Measurements from ENCODE around the gene POU3F2. TPM values are rescaled to one million over a fixed set of nuclear protein-coding genes. Genes with fewer than 3 reads are reported as not detected.

POU3F2 gene
- total and polyA plus RNA-seq, 5 donors from 2014 or later = not detected

- Histone ChIP-seq H3K9me3 (ENCODE audit: control insufficient read depth in 2 of 2, low read length in 2 of 2) (no peaks in the 10 kb centered on the region), H3K4me3 (ENCODE audit: low read depth, low read length) (no peak overlapping the region)
- H3K4me1 Mint-ChIP-seq = peaks cover 3 to 33% (median 16%) of the 10 kb centered on the region in 4 donors
These were observed 14.3 kb downstream of the POU3F2 start for GRCh38 chr6:98848539-98849242.

GRCh38 chr6:98864497-98864896 lies 30.1 kb downstream of the POU3F2 start:
- no peaks in the 10 kb centered on the region for H3K27me3 ChIP-seq (ENCODE audit: control insufficient read depth, insufficient read depth, low read length)
- no peak overlapping the region for H3K27ac ChIP-seq (ENCODE audit: insufficient read depth, low read length, poor library complexity, severe bottlenecking)
- Mint-ChIP-seq H3K27me3 (no peaks in the 10 kb centered on the region), H3K36me3 (peaks cover 7% of the 10 kb centered on the region), H3K9me3 (no peaks in the 10 kb centered on the region), H3K4me1 (no peaks in the 10 kb centered on the region), H3K4me3 (no peak overlapping the region), H3K27ac (no peak overlapping the region)
- ATAC-seq (ENCODE audit: low read depth in 2 of 2) (no peak), DNase-seq (no peak)
- no peak overlapping the region for H3K4me3 ChIP-seq (ENCODE audit: low read depth, low read length)
- peaks cover 4% of the 10 kb centered on the region for H3K36me3 ChIP-seq (ENCODE audit: control insufficient read depth, insufficient read depth, low read length)
- no peaks in the 10 kb centered on the region for H3K4me1 ChIP-seq (ENCODE audit: control insufficient read depth, insufficient read depth, low read length, poor library complexity, severe bottlenecking)
- H3K9me3 ChIP-seq (ENCODE audit: control insufficient read depth in 2 of 2, low read length in 2 of 2) = no peaks in the 10 kb centered on the region

More at GRCh38 chr6:98848539-98849242, 14.3 kb downstream of the POU3F2 start:
- H3K4me1 ChIP-seq (ENCODE audit: control insufficient read depth, insufficient read depth, low read length, poor library complexity, severe bottlenecking) = peaks cover 26% of the 10 kb centered on the region
- no peak overlapping the region for H3K27ac Mint-ChIP-seq
- H3K27me3 ChIP-seq (ENCODE audit: control insufficient read depth, insufficient read depth, low read length) = peaks cover 44% of the 10 kb centered on the region
- H3K27me3 Mint-ChIP-seq = peaks cover 67% of the 10 kb centered on the region
- DNase-seq = no peak
- H3K27ac ChIP-seq (ENCODE audit: insufficient read depth, low read length, poor library complexity, severe bottlenecking) = no peak overlapping the region
- no peak overlapping the region for H3K4me3 Mint-ChIP-seq
- H3K36me3 ChIP-seq (ENCODE audit: control insufficient read depth, insufficient read depth, low read length) = no peaks in the 10 kb centered on the region
- peaks cover 0 to 2% (median 0%) of the 10 kb centered on the region in 7 donors for H3K9me3 Mint-ChIP-seq
- no peak for ATAC-seq (ENCODE audit: low read depth in 2 of 2)
- H3K36me3 Mint-ChIP-seq = peaks cover 9% of the 10 kb centered on the region

GRCh38 chr6:98871057-98871456 lies 36.7 kb downstream of the POU3F2 start:
- no peaks in the 10 kb centered on the region for H3K4me1 Mint-ChIP-seq
- H3K4me1 ChIP-seq (ENCODE audit: control insufficient read depth, insufficient read depth, low read length, poor library complexity, severe bottlenecking) = no peaks in the 10 kb centered on the region
- ATAC-seq (ENCODE audit: low read depth in 2 of 2) (no peak), DNase-seq (no peak)
- H3K36me3 Mint-ChIP-seq = peaks cover 33% of the 10 kb centered on the region
- peaks cover 6% of the 10 kb centered on the region for H3K36me3 ChIP-seq (ENCODE audit: control insufficient read depth, insufficient read depth, low read length)
- H3K9me3 Mint-ChIP-seq = no peaks in the 10 kb centered on the region
- no peak overlapping the region for H3K27ac Mint-ChIP-seq
- no peaks in the 10 kb centered on the region for H3K27me3 ChIP-seq (ENCODE audit: control insufficient read depth, insufficient read depth, low read length)
- no peaks in the 10 kb centered on the region for H3K9me3 ChIP-seq (ENCODE audit: control insufficient read depth in 2 of 2, low read length in 2 of 2)
- H3K4me3 Mint-ChIP-seq = no peak overlapping the region
- no peak overlapping the region for H3K4me3 ChIP-seq (ENCODE audit: low read depth, low read length)
- no peaks in the 10 kb centered on the region for H3K27me3 Mint-ChIP-seq
- H3K27ac ChIP-seq (ENCODE audit: insufficient read depth, low read length, poor library complexity, severe bottlenecking) = no peak overlapping the region

GRCh38 chr6:98871821-98872220 lies 37.4 kb downstream of the POU3F2 start:
- no peak overlapping the region for H3K27ac Mint-ChIP-seq
- H3K4me3 Mint-ChIP-seq = no peak overlapping the region
- ATAC-seq (ENCODE audit: low read depth in 2 of 2) = no peak
- no peak for DNase-seq
- Histone ChIP-seq H3K4me1 (ENCODE audit: control insufficient read depth, insufficient read depth, low read length, poor library complexity, severe bottlenecking) (no peaks in the 10 kb centered on the region), H3K9me3 (ENCODE audit: control insufficient read depth in 2 of 2, low read length in 2 of 2) (no peaks in the 10 kb centered on the region), H3K4me3 (ENCODE audit: low read depth, low read length) (no peak overlapping the region), H3K27me3 (ENCODE audit: control insufficient read depth, insufficient read depth, low read length) (no peaks in the 10 kb centered on the region), H3K27ac (ENCODE audit: insufficient read depth, low read length, poor library complexity, severe bottlenecking) (no peak overlapping the region), H3K36me3 (ENCODE audit: control insufficient read depth, insufficient read depth, low read length) (peaks cover 11% of the 10 kb centered on the region)
- peaks cover 35% of the 10 kb centered on the region for H3K36me3 Mint-ChIP-seq
- no peaks in the 10 kb centered on the region for H3K4me1 Mint-ChIP-seq
- H3K9me3 Mint-ChIP-seq = no peaks in the 10 kb centered on the region
- no peaks in the 10 kb centered on the region for H3K27me3 Mint-ChIP-seq

GRCh38 chr6:98875375-98875774 lies 41.0 kb downstream of the POU3F2 start:
- H3K27me3 ChIP-seq (ENCODE audit: control insufficient read depth, insufficient read depth, low read length) = no peaks in the 10 kb centered on the region
- Mint-ChIP-seq H3K27me3 (no peaks in the 10 kb centered on the region), H3K36me3 (peaks cover 45% of the 10 kb centered on the region), H3K9me3 (peaks cover 0 to 1% (median 0%) of the 10 kb centered on the region in 7 donors), H3K4me1 (peaks cover 0 to 3% (median 1%) of the 10 kb centered on the region in 4 donors), H3K27ac (no peak overlapping the region), H3K4me3 (no peak overlapping the region)
- no peak for DNase-seq
- no peak overlapping the region for H3K27ac ChIP-seq (ENCODE audit: insufficient read depth, low read length, poor library complexity, severe bottlenecking)
- H3K36me3 ChIP-seq (ENCODE audit: control insufficient read depth, insufficient read depth, low read length) = peaks cover 16% of the 10 kb centered on the region
- H3K4me3 ChIP-seq (ENCODE audit: low read depth, low read length) = no peak overlapping the region
- no peaks in the 10 kb centered on the region for H3K4me1 ChIP-seq (ENCODE audit: control insufficient read depth, insufficient read depth, low read length, poor library complexity, severe bottlenecking)
- H3K9me3 ChIP-seq (ENCODE audit: control insufficient read depth in 2 of 2, low read length in 2 of 2) = no peaks in the 10 kb centered on the region
- no peak for ATAC-seq (ENCODE audit: low read depth in 2 of 2)

- Mint-ChIP-seq H3K27ac (no peak overlapping the region), H3K9me3 (peaks cover 0 to 1% (median 0%) of the 10 kb centered on the region in 7 donors), H3K4me1 (peaks cover 0 to 10% (median 4%) of the 10 kb centered on the region in 4 donors), H3K27me3 (no peaks in the 10 kb centered on the region), H3K36me3 (peaks cover 37% of the 10 kb centered on the region), H3K4me3 (no peak overlapping the region)
- Histone ChIP-seq H3K4me1 (ENCODE audit: control insufficient read depth, insufficient read depth, low read length, poor library complexity, severe bottlenecking) (no peaks in the 10 kb centered on the region), H3K4me3 (ENCODE audit: low read depth, low read length) (no peak overlapping the region), H3K9me3 (ENCODE audit: control insufficient read depth in 2 of 2, low read length in 2 of 2) (no peaks in the 10 kb centered on the region), H3K36me3 (ENCODE audit: control insufficient read depth, insufficient read depth, low read length) (peaks cover 20% of the 10 kb centered on the region), H3K27ac (ENCODE audit: insufficient read depth, low read length, poor library complexity, severe bottlenecking) (no peak overlapping the region), H3K27me3 (ENCODE audit: control insufficient read depth, insufficient read depth, low read length) (no peaks in the 10 kb centered on the region)
- ATAC-seq (ENCODE audit: low read depth in 2 of 2) (no peak), DNase-seq (no peak)
These were observed 42.9 kb downstream of the POU3F2 start for GRCh38 chr6:98877250-98877649.

- peaks cover 46% of the 10 kb centered on the region for H3K36me3 Mint-ChIP-seq
- H3K4me1 Mint-ChIP-seq = peaks cover 0 to 10% (median 7%) of the 10 kb centered on the region in 4 donors
- ATAC-seq (ENCODE audit: low read depth in 2 of 2) (no peak), DNase-seq (peak in 1 of 3 donors; percentile 54)
- Histone ChIP-seq H3K36me3 (ENCODE audit: control insufficient read depth, insufficient read depth, low read length) (peaks cover 15% of the 10 kb centered on the region), H3K9me3 (ENCODE audit: control insufficient read depth in 2 of 2, low read length in 2 of 2) (no peaks in the 10 kb centered on the region), H3K4me3 (ENCODE audit: low read depth, low read length) (no peak overlapping the region), H3K27me3 (ENCODE audit: control insufficient read depth, insufficient read depth, low read length) (no peaks in the 10 kb centered on the region), H3K4me1 (ENCODE audit: control insufficient read depth, insufficient read depth, low read length, poor library complexity, severe bottlenecking) (no peaks in the 10 kb centered on the region), H3K27ac (ENCODE audit: insufficient read depth, low read length, poor library complexity, severe bottlenecking) (no peak overlapping the region)
- peaks cover 0 to 1% (median 0%) of the 10 kb centered on the region in 7 donors for H3K9me3 Mint-ChIP-seq
- H3K4me3 Mint-ChIP-seq = no peak overlapping the region
- no peaks in the 10 kb centered on the region for H3K27me3 Mint-ChIP-seq
- peak overlapping the region in 1 of 3 donors; percentile 5 for H3K27ac Mint-ChIP-seq
These were observed 46.1 kb downstream of the POU3F2 start for GRCh38 chr6:98880486-98880885.

- Histone ChIP-seq H3K4me1 (ENCODE audit: control insufficient read depth, insufficient read depth, low read length, poor library complexity, severe bottlenecking) (no peaks in the 10 kb centered on the region), H3K27me3 (ENCODE audit: control insufficient read depth, insufficient read depth, low read length) (no peaks in the 10 kb centered on the region), H3K9me3 (ENCODE audit: control insufficient read depth in 2 of 2, low read length in 2 of 2) (no peaks in the 10 kb centered on the region), H3K4me3 (ENCODE audit: low read depth, low read length) (no peak overlapping the region), H3K36me3 (ENCODE audit: control insufficient read depth, insufficient read depth, low read length) (peaks cover 21% of the 10 kb centered on the region), H3K27ac (ENCODE audit: insufficient read depth, low read length, poor library complexity, severe bottlenecking) (no peak overlapping the region)
- H3K27ac Mint-ChIP-seq = no peak overlapping the region
- ATAC-seq (ENCODE audit: low read depth in 2 of 2) (no peak), DNase-seq (no peak)
- H3K4me3 Mint-ChIP-seq = no peak overlapping the region
- peaks cover 48% of the 10 kb centered on the region for H3K36me3 Mint-ChIP-seq
- no peaks in the 10 kb centered on the region for H3K9me3 Mint-ChIP-seq
- peaks cover 2 to 8% (median 6%) of the 10 kb centered on the region in 4 donors for H3K4me1 Mint-ChIP-seq
- H3K27me3 Mint-ChIP-seq = no peaks in the 10 kb centered on the region
These were observed 51.0 kb downstream of the POU3F2 start for GRCh38 chr6:98885330-98885729.

Data from CD4-positive, CD25-positive, alpha-beta regulatory T cell (primary cell).